GM21717 (cell line): ENCODE data around the gene OLIG2.

ENCODE experiments used
- ATAC-seq: cut with Tn5 transposase; IDR thresholded peaks from one replicate; pipeline ENCODE4 v1.9.1; 2021; ENCODE audit warnings: mild to moderate bottlenecking, moderate library complexity; ENCODE audit not compliant: unreplicated experiment

Gene OLIG2

GRCh38 chr21:33025489-33026442, at the start of gene OLIG2:
Gene OLIG2 (plus strand): TSS chr21:33025935. CDS start chr21:33026863, 928 bp downstream.
- ATAC-seq, result no peak

GRCh38 chr21:32976791-32977190, 48.9 kb upstream of the OLIG2 start:
- ATAC-seq, result no peak

GRCh38 chr21:32977216-32977615, 48.5 kb upstream of the OLIG2 start:
- ATAC-seq, result no peak

- ATAC-seq, result no peak
These were observed 47.1 kb upstream of the OLIG2 start for GRCh38 chr21:32978331-32979270.

GRCh38 chr21:32979598-32980268, 46.0 kb upstream of the OLIG2 start:
- no peak for ATAC-seq

- ATAC-seq, result no peak
These were observed 44.6 kb upstream of the OLIG2 start for GRCh38 chr21:32981096-32981495.

DNA sequence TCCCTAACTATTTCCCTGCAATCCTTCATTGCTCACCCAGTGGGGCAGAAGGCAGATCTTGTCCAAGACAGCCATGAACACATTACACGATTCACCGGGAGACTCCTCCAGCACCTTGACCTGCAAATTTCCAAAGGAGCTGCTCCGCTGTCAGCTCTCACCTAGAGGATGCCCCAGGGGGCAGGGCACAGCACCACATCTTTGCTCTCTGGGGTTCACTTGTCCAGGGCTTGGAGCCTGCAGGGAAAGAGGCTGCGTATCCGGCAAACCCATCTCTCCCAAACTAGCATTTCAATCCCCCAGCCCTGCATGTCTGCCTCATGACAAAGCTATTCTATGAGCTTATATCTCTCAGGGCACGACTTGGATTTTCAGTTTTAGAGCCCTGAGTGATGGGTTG, 35.1 kb upstream of the OLIG2 start:
- ATAC-seq, result no peak

- ATAC-seq, result no peak
These were observed 34.4 kb upstream of the OLIG2 start for GRCh38 chr21:32991361-32991760.

DNA sequence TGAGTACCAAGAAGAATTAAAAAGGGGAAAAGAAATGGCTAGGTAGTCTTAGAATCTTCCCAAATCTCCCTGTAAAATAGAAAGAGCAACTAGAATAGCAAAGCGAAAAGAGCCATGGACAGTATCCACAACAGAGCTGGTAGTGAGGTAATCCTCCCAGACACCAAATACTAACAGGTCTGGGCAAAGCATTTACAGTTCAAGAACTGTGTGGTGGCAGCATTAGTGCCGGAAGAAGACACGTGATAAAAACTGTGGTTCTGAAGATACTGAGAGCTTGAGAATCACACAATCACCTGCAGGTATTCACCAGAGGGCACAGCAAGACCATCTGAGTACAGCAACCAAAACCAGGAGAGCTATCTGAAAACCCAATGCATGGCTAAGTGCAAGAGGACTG, 31.8 kb upstream of the OLIG2 start:
- no peak for ATAC-seq

DNA sequence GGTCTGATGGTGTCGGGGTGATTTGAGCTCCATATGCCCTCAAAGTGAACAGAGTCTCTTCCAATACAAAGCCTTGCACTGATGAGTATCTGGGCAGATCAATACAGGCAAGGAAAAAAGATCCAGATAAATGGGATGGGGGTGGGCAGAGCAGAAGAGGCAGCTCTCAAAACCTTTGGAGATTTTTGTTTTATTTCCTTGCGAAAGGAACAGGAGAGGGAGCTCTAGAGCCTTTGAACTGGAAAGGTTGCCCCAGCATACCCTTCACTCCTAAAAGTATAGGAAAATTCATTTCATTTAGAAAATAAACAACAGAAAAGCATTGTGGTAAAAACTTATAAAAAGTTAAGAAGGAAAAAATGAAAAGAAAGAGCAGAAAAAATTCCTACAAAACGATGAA, 31.4 kb upstream of the OLIG2 start:
- ATAC-seq, result no peak

- ATAC-seq, result no peak
These were observed 18.0 kb upstream of the OLIG2 start for GRCh38 chr21:33007747-33008146.

- ATAC-seq, result no peak
These were observed 17.2 kb upstream of the OLIG2 start for GRCh38 chr21:33008333-33009051.

- no peak for ATAC-seq
These were observed 14.8 kb upstream of the OLIG2 start for GRCh38 chr21:33010931-33011330.

GRCh38 chr21:33011462-33011861, 14.3 kb upstream of the OLIG2 start:
- ATAC-seq, result no peak

DNA sequence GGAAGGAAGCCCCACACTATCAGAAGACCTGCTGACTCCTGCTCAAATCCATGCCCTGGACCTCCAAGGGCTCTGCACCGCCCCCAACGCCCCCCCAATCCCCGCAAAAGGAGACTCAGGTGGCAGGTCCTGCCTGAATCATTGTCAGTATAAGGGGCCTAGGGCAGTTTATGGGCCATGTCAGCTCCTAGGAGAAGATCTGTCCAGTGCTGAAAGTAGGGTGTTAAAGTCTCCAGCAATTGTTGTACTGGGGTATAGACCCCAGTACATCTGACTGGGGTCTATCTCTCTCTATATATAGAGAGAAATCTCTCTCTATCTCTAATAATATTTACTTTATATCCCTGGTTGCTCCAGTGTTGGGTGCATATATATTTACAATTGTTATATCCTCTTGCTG, 12.1 kb upstream of the OLIG2 start:
- no peak for ATAC-seq

- no peak for ATAC-seq
These were observed 11.4 kb upstream of the OLIG2 start for GRCh38 chr21:33014331-33014730.

DNA sequence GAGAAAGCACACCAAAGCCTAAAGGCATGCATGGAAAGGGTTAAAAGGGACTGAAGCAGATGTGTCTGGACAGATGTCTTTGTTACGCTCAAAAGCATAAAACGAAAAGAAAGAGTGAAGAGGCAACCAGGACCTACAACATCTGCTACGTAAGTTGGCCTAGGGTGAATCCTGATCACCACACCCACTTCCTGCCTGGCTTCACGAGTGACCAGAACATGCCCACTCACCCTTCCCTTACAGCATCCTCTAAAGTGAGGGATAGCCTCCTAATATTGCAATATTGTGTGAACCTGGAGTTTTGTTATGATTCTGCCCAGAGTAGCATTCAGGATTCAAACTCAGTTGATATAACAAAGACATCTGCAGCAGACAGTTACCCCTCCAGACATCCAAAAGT, 10.6 kb upstream of the OLIG2 start:
- ATAC-seq, result no peak

GRCh38 chr21:33015756-33016155, 10.0 kb upstream of the OLIG2 start:
- no peak for ATAC-seq

DNA sequence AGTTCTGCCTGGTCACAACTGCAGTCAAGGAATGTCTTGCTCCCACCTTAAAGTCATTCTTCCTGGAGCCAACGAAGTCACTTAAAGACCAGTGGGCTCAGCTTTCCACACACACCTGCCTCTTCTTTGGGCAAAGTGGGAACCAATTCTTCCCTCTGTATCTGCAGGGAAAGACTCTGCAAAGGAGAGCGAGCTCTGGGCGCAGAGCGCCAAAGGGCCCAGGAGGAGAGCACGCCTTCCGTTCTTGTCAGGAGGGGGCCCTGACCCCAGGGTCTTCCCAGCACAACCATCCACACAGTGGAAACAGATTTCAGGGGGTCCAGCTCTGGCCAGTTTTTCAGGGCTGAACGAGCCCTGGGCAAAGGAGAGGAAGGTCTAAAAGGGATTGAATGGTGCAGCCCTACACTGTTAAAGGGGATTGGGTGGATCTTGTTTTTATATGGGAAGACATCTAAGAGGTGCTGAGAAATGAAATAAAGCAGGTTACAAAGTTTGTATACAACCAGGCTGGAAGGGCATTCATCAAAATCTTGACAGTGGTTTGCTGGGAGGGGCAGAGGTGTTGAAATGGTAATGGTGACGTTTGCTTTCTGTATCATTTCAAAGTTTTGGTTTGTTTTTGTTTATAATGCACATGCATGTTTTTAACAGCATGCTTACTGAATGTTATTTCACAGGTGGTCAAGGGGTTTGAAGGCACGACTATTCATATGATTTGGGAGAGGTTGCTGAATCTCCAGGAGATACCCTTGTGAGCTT, 6.8 kb upstream of the OLIG2 start:
- no peak for ATAC-seq

- ATAC-seq, result no peak
These were observed 6.2 kb upstream of the OLIG2 start for GRCh38 chr21:33019516-33019884.
